IMR-90 (cell line): ENCODE measurements around the gene KDM2B.

Experiments used
- BHLHE40 ChIP-seq: fragments of 150-350 bp; IDR thresholded peaks from 2 replicates; pipeline ENCODE4 v1.6.1; 2016; ENCODE audit warnings: mild to moderate bottlenecking, low read depth, low read length
- NFE2L2 ChIP-seq: fragments of 150-350 bp; IDR thresholded peaks from 2 replicates; pipeline ENCODE4 v1.6.1; 2016; ENCODE audit warnings: low read depth, mild to moderate bottlenecking, low read length
- POLR2A ChIP-seq: IDR thresholded peaks from 2 replicates; pipeline ENCODE4 v1.6.1; 2012; ENCODE audit warnings: mild to moderate bottlenecking, low read depth, low read length
- RAD21 ChIP-seq: IDR thresholded peaks from 2 replicates; pipeline ENCODE4 v1.6.1; 2012; ENCODE audit warnings: low read length, improper control_type of control experiment
- RCOR1 ChIP-seq: IDR thresholded peaks from 2 replicates; pipeline ENCODE4 v1.6.1; 2012; ENCODE audit warnings: mild to moderate bottlenecking, low read length, improper control_type of control experiment; ENCODE audit not compliant: insufficient replicate concordance
- TF ChIP-seq, protein P1 (sequence below): conservative IDR thresholded peaks from 2 replicates; pipeline ENCODE4 v1.5.1; 2012; ENCODE audit warnings: mild to moderate bottlenecking, low read depth, low read length, improper control_type of control experiment
- TF ChIP-seq, protein P2 (sequence below): fragments of 150-350 bp; IDR thresholded peaks from 2 replicates; pipeline ENCODE4 v1.6.1; 2016; ENCODE audit warnings: low read depth, mild to moderate bottlenecking, low read length, moderate library complexity, borderline replicate concordance
- TF ChIP-seq, protein P3 (sequence below): fragments of 150-350 bp; IDR thresholded peaks from 2 replicates; pipeline ENCODE4 v1.6.1; 2017; ENCODE audit warnings: mild to moderate bottlenecking, antibody characterized with exemption, low read length, low read depth

DNA sequence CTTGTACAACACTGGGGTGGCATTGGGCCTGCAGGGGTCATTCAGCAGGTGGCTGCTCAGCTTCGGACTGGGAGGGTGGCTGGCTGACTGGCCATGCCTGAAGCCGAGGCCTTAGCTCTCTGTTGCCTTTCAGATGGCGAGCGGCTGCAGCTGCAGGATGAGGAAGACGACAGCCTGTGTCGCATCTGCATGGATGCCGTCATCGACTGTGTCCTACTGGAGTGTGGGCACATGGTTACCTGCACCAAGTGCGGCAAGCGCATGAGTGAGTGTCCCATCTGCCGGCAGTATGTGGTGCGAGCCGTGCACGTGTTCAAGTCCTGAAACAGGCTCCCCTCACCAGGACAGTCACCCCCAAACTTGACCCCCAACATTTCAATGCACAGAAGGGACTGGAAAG is 157.6 kb downstream of the KDM2B start:
- TF ChIP-seq, protein P1, sequence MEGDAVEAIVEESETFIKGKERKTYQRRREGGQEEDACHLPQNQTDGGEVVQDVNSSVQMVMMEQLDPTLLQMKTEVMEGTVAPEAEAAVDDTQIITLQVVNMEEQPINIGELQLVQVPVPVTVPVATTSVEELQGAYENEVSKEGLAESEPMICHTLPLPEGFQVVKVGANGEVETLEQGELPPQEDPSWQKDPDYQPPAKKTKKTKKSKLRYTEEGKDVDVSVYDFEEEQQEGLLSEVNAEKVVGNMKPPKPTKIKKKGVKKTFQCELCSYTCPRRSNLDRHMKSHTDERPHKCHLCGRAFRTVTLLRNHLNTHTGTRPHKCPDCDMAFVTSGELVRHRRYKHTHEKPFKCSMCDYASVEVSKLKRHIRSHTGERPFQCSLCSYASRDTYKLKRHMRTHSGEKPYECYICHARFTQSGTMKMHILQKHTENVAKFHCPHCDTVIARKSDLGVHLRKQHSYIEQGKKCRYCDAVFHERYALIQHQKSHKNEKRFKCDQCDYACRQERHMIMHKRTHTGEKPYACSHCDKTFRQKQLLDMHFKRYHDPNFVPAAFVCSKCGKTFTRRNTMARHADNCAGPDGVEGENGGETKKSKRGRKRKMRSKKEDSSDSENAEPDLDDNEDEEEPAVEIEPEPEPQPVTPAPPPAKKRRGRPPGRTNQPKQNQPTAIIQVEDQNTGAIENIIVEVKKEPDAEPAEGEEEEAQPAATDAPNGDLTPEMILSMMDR = no peak
- no peak for TF ChIP-seq RAD21
- TF ChIP-seq, protein P2, sequence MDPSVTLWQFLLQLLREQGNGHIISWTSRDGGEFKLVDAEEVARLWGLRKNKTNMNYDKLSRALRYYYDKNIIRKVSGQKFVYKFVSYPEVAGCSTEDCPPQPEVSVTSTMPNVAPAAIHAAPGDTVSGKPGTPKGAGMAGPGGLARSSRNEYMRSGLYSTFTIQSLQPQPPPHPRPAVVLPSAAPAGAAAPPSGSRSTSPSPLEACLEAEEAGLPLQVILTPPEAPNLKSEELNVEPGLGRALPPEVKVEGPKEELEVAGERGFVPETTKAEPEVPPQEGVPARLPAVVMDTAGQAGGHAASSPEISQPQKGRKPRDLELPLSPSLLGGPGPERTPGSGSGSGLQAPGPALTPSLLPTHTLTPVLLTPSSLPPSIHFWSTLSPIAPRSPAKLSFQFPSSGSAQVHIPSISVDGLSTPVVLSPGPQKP = no peak
- TF ChIP-seq POLR2A = no peak
- no peak for TF ChIP-seq RCOR1
- TF ChIP-seq, protein P3, sequence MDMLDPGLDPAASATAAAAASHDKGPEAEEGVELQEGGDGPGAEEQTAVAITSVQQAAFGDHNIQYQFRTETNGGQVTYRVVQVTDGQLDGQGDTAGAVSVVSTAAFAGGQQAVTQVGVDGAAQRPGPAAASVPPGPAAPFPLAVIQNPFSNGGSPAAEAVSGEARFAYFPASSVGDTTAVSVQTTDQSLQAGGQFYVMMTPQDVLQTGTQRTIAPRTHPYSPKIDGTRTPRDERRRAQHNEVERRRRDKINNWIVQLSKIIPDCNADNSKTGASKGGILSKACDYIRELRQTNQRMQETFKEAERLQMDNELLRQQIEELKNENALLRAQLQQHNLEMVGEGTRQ = no peak
- TF ChIP-seq NFE2L2 = no peak
- no peak for TF ChIP-seq BHLHE40
